ENCODE measurements around the gene OCA2. TPM values are rescaled to one million over a fixed set of nuclear protein-coding genes. Genes with fewer than 3 reads are reported as not detected.
"Not testable (repeated sequence)": the region's sequence is repeated elsewhere in the genome, so short reads cannot be mapped to it uniquely, and the experiment has no call there.

The OCA2 gene
- not detected for total RNA-seq

- no peaks in the 10 kb centered on the region for H3K9me3 Mint-ChIP-seq
- DNase-seq = peak; percentile 38
- H3K4me1 Mint-ChIP-seq (ENCODE audit: low read depth) = peaks cover 20% of the 10 kb centered on the region
- no peak within 1 kb of the TSS for H3K27ac Mint-ChIP-seq
- intact Hi-C loops (cut with micrococcal nuclease) = no loop called here
- no peak within 1 kb of the TSS for H3K4me3 Mint-ChIP-seq
- CTCF ChIA-PET = interaction anchor here (0.8 kb wide), 1 partner anchor 12 kb away, joined by 3 read pairs; no protein-coding TSS in a partner anchor
- peaks cover 52% of the 10 kb centered on the region for H3K27me3 Mint-ChIP-seq (ENCODE audit: low read depth)
- H3K36me3 Mint-ChIP-seq (ENCODE audit: low read depth) = no peaks in the 10 kb centered on the region
Measured at GRCh38 chr15:28098766-28099554, at the start of gene OCA2. Gene OCA2 (minus strand): TSS chr15:28099315. CDS start chr15:28081874, 17,441 bp downstream.

- no peak for DNase-seq
- H3K4me3 Mint-ChIP-seq = no peak overlapping the region
- H3K27ac Mint-ChIP-seq = no peak overlapping the region
- H3K9me3 Mint-ChIP-seq = peaks cover 19% of the 10 kb centered on the region
- H3K36me3 Mint-ChIP-seq (ENCODE audit: low read depth) = peaks cover 56% of the 10 kb centered on the region
- intact Hi-C loops (cut with micrococcal nuclease) = no loop called here
- CTCF ChIA-PET = no interaction called here
- H3K27me3 Mint-ChIP-seq (ENCODE audit: low read depth) = no peaks in the 10 kb centered on the region
- peaks cover 5% of the 10 kb centered on the region for H3K4me1 Mint-ChIP-seq (ENCODE audit: low read depth)
Measured at GRCh38 chr15:28147801-28148200, 48.7 kb upstream of the OCA2 start.

GRCh38 chr15:28145419-28145818, 46.3 kb upstream of the OCA2 start:
- H3K9me3 Mint-ChIP-seq = peaks cover 16% of the 10 kb centered on the region
- H3K27ac Mint-ChIP-seq; H3K4me1 Mint-ChIP-seq (ENCODE audit: low read depth); CTCF ChIA-PET; DNase-seq; H3K27me3 Mint-ChIP-seq (ENCODE audit: low read depth); intact Hi-C loops (cut with micrococcal nuclease); H3K4me3 Mint-ChIP-seq: not testable (repeated sequence)
- peaks cover 52% of the 10 kb centered on the region for H3K36me3 Mint-ChIP-seq (ENCODE audit: low read depth)

DNA sequence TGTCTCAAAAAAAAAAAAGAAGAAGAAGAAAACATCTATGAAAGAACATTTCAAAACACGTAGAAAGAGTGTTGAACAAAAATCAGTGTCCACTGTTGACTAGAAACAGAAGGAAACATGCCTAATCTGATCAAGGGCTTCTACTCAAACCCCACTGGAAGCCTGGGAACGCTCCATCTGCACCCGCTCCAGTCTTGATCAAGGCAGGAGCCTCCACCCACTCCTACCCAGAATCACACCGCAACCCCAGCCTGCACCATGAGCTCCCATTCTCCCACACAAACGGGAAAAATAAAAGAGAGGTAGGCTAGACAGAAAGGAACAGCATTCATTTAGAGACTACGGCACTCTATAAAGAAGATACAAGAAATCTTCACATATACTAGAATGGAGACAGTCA, 40.9 kb upstream of the OCA2 start:
- Mint-ChIP-seq H3K4me1 (ENCODE audit: low read depth) (peaks cover 20% of the 10 kb centered on the region), H3K36me3 (ENCODE audit: low read depth) (peaks cover 43% of the 10 kb centered on the region), H3K27ac (no peak overlapping the region), H3K27me3 (ENCODE audit: low read depth) (no peaks in the 10 kb centered on the region), H3K4me3 (no peak overlapping the region), H3K9me3 (no peaks in the 10 kb centered on the region)
- DNase-seq = no peak
- intact Hi-C loops (cut with micrococcal nuclease) = no loop called here
- CTCF ChIA-PET = no interaction called here

GRCh38 chr15:28137408-28138039, 38.4 kb upstream of the OCA2 start:
- H3K9me3 Mint-ChIP-seq; H3K27ac Mint-ChIP-seq; intact Hi-C loops (cut with micrococcal nuclease); H3K27me3 Mint-ChIP-seq (ENCODE audit: low read depth); H3K4me3 Mint-ChIP-seq; DNase-seq; CTCF ChIA-PET: not testable (repeated sequence)
- H3K4me1 Mint-ChIP-seq (ENCODE audit: low read depth) = peaks cover 20% of the 10 kb centered on the region
- peaks cover 35% of the 10 kb centered on the region for H3K36me3 Mint-ChIP-seq (ENCODE audit: low read depth)

- H3K4me1 Mint-ChIP-seq (ENCODE audit: low read depth) = peaks cover 20% of the 10 kb centered on the region
- CTCF ChIA-PET = interaction anchor here (1.3 kb wide), 1 partner anchor 10 kb away, joined by 4 read pairs; no protein-coding TSS in a partner anchor
- peak; percentile 34 for DNase-seq
- H3K9me3 Mint-ChIP-seq; H3K4me3 Mint-ChIP-seq; H3K27ac Mint-ChIP-seq; H3K27me3 Mint-ChIP-seq (ENCODE audit: low read depth); intact Hi-C loops (cut with micrococcal nuclease): not testable (repeated sequence)
- peaks cover 29% of the 10 kb centered on the region for H3K36me3 Mint-ChIP-seq (ENCODE audit: low read depth)
Measured at GRCh38 chr15:28136236-28136904, 37.3 kb upstream of the OCA2 start.

DNA sequence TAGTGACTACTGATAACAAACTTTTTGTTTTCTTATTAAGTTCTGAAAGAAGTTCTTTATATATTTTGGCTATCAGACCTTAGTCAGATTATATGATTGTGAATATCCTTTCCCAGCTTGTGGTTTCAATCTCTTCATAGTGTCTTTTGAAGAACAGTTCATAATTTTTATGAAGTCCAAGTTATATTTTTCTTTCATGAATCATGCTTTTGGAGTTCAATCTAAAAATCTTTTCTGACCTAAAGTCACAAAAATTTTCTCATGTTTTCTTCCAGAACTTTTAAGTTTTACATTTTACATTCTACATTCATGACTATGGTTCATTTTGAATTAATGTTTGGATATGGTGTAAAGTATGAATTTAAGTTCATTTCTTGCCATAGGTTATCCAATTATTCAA, 34.2 kb upstream of the OCA2 start:
- DNase-seq = no peak
- Mint-ChIP-seq H3K36me3 (ENCODE audit: low read depth) (peaks cover 18% of the 10 kb centered on the region), H3K27me3 (ENCODE audit: low read depth) (no peaks in the 10 kb centered on the region), H3K4me1 (ENCODE audit: low read depth) (peaks cover 20% of the 10 kb centered on the region), H3K27ac (no peak overlapping the region), H3K4me3 (no peak overlapping the region), H3K9me3 (no peaks in the 10 kb centered on the region)
- CTCF ChIA-PET = no interaction called here
- intact Hi-C loops (cut with micrococcal nuclease) = no loop called here

DNA sequence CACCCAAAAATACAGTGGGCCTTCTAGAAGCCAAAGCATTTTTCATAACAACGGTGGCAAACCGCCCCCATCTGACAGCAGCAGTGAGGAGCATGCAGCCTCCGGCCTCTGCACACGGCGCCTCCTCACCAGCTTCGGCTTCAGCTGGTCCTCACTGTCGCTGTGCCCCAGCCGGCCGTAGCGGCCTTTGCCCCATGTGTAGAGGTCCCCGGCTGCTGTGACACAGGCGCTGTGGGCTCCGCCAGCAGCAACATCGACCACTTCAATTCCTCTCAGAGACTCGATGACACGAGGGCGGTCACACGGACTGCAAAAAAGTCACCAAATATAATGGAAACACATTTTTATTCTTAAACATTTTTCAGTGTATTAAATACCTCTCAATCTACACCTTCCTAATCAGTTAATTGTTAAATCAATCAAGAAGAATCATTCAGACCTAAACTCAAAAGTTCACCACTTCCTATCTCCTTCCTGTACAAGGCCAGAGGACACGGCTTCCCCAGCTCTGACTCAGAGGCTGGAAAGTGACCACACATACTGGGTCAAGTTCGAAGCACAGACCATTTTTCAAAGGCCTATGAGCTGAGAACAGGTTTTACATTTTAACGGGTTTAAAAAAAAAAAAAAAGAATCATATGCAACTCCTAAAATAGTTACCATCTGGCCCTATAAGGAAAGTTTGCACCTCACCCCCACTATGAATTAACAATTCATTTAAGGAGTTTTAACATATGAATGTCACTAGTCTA, 33.6 kb upstream of the OCA2 start:
- intact Hi-C loops (cut with micrococcal nuclease) = no loop called here
- H3K4me1 Mint-ChIP-seq (ENCODE audit: low read depth) = peaks cover 17% of the 10 kb centered on the region
- H3K9me3 Mint-ChIP-seq = no peaks in the 10 kb centered on the region
- H3K27me3 Mint-ChIP-seq (ENCODE audit: low read depth) = no peaks in the 10 kb centered on the region
- CTCF ChIA-PET = no interaction called here
- H3K36me3 Mint-ChIP-seq (ENCODE audit: low read depth) = peaks cover 22% of the 10 kb centered on the region
- DNase-seq = no peak
- no peak overlapping the region for H3K27ac Mint-ChIP-seq
- H3K4me3 Mint-ChIP-seq = no peak overlapping the region

- Mint-ChIP-seq H3K27me3 (ENCODE audit: low read depth) (no peaks in the 10 kb centered on the region), H3K27ac (no peak overlapping the region), H3K4me3 (no peak overlapping the region), H3K9me3 (no peaks in the 10 kb centered on the region), H3K36me3 (ENCODE audit: low read depth) (peaks cover 24% of the 10 kb centered on the region), H3K4me1 (ENCODE audit: low read depth) (peaks cover 9% of the 10 kb centered on the region)
- CTCF ChIA-PET = no interaction called here
- DNase-seq = no peak
- intact Hi-C loops (cut with micrococcal nuclease) = no loop called here
Measured at GRCh38 chr15:28131946-28132345, 32.8 kb upstream of the OCA2 start.

DNA sequence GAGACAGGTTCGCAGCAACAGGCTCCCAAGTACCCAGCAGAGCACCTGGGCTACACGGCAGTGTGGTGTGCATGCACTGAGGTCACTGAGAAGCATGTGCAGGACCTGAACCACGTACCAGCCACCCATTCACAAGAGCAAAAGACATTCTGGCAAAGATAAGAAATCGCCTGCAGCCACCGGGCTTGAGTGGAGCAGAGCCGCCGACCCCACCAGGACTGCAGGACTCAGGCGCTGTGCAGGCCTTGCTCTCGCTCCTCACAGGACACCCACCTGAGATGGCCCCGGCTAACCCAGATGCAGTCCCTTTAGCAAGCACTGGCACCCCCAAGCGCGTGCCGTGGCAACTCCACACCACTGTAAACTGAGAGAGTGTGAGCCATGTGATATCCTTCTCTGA, 32.3 kb upstream of the OCA2 start:
- no peak for DNase-seq
- Mint-ChIP-seq H3K27me3 (ENCODE audit: low read depth) (no peaks in the 10 kb centered on the region), H3K9me3 (no peaks in the 10 kb centered on the region), H3K4me1 (ENCODE audit: low read depth) (peaks cover 4% of the 10 kb centered on the region), H3K27ac (no peak overlapping the region), H3K36me3 (ENCODE audit: low read depth) (peaks cover 24% of the 10 kb centered on the region), H3K4me3 (no peak overlapping the region)
- CTCF ChIA-PET = no interaction called here
- intact Hi-C loops (cut with micrococcal nuclease) = no loop called here

- H3K4me1 Mint-ChIP-seq (ENCODE audit: low read depth) = no peaks in the 10 kb centered on the region
Measured at GRCh38 chr15:28130651-28131050, 31.5 kb upstream of the OCA2 start.

DNA sequence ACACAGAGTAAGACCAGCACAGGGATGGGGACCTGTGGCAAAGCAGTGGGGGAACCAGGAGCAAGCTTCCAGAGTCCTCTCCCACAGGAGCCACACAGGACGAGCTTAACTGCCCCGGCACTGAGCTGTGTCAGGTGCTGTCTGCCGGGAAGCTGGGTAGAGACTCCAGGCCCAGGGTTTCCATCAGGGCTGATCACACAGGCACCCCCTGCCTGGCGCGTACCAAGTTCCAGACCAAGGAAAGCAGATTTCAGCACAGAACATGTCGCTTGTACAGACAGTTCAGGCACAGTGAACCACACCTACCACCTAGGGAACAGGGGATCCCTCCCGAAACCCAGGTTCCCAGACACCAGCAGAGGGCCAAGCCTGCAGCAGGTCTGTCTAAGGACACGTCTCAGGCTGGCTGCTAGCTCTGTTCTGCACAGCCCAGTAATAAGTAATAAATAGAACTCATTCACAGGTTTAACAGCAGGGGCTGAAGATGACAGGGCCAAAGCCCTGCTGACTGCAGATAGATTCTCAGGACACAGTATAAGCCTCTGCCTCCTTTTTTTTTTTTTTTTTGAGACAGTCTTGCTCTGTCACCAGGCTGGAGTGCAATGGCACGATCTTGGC, 30.2 kb upstream of the OCA2 start:
- Mint-ChIP-seq H3K4me1 (ENCODE audit: low read depth) (no peaks in the 10 kb centered on the region), H3K27ac (no peak overlapping the region), H3K9me3 (no peaks in the 10 kb centered on the region), H3K36me3 (ENCODE audit: low read depth) (peaks cover 21% of the 10 kb centered on the region), H3K4me3 (no peak overlapping the region), H3K27me3 (ENCODE audit: low read depth) (no peaks in the 10 kb centered on the region)
- DNase-seq = no peak
- intact Hi-C loops (cut with micrococcal nuclease) = loop anchor here (5.0 to 10.0 kb wide), 2 partner anchors 598 to 665 kb away; no protein-coding TSS in a partner anchor
- CTCF ChIA-PET = interaction anchor here (0.6 kb wide), 1 partner anchor 55 kb away, joined by 4 read pairs; no protein-coding TSS in a partner anchor

More at GRCh38 chr15:28130651-28131050, 31.5 kb upstream of the OCA2 start:
- intact Hi-C loops (cut with micrococcal nuclease) = no loop called here
- CTCF ChIA-PET = no interaction called here
- Mint-ChIP-seq H3K36me3 (ENCODE audit: low read depth) (peaks cover 24% of the 10 kb centered on the region), H3K4me3 (no peak overlapping the region), H3K27ac (no peak overlapping the region), H3K27me3 (ENCODE audit: low read depth) (no peaks in the 10 kb centered on the region), H3K9me3 (no peaks in the 10 kb centered on the region)
- DNase-seq = no peak

All from activated naive CD4-positive, alpha-beta T cell treated with anti-CD3 and anti-CD28 coated beads for 36 hours (primary cell).